ENCODE measurements around the gene GAPDHS. TPM values are rescaled to one million over a fixed set of nuclear protein-coding genes. Genes with fewer than 3 reads are reported as not detected.

Gene GAPDHS
- total RNA-seq, 1 experiment from 2014 or later: not detected

DNA sequence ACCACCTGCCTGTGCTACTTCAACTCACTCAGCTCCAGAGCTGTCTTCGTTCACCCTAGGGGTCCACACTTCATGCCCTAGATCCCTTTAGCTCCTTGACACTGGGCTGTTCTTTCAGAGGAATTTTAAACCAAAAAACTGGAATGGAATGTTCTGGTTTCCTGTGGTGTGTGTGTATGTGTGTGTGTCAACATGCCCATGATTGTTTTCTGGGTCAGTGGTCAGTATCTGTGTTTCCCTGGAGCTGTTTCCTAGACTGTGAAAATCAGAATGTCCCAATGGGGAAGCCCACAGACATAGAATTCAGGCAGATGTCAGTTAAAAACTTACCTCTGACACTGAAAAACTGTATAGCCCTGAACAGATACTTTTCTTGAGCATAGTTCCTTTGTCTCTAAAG is 54.1 kb downstream of the GAPDHS start:
- Histone ChIP-seq H2BK12ac (ENCODE audit: insufficient read length, low read depth, low read length) (no peak overlapping the region), H3K4me1 (ENCODE audit: insufficient read depth, low read length) (no peaks in the 10 kb centered on the region), H2BK20ac (ENCODE audit: low read depth, low read length, poor library complexity, severe bottlenecking) (no peak overlapping the region), H3K79me2 (ENCODE audit: insufficient read depth, low read length) (no peaks in the 10 kb centered on the region), H3K18ac (ENCODE audit: insufficient read length, low read depth, low read length) (no peak overlapping the region), H4K5ac (ENCODE audit: insufficient read length, low read depth, low read length) (no peak overlapping the region), H2BK5ac (ENCODE audit: insufficient read length, low read length) (no peak overlapping the region), H3T11ph (ENCODE audit: low read length) (no peak overlapping the region), H3K23ac (ENCODE audit: insufficient read length, low read depth, low read length) (no peak overlapping the region), H3K4ac (ENCODE audit: low read depth, low read length) (no peak overlapping the region), H2AK5ac (ENCODE audit: insufficient read length, low read length) (no peak overlapping the region), H3K14ac (ENCODE audit: insufficient read depth, low read length) (no peak overlapping the region), H3K27ac (ENCODE audit: insufficient read length, low read depth, low read length) (no peak overlapping the region), H3K79me1 (ENCODE audit: insufficient read depth, low read depth, low read length, poor library complexity, severe bottlenecking) (no peaks in the 10 kb centered on the region), H4K20me1 (ENCODE audit: control insufficient read depth, insufficient read depth, insufficient read length) (no peaks in the 10 kb centered on the region), H3K9ac (ENCODE audit: extremely low read depth, insufficient read length, low read length) (no peak overlapping the region), H2BK15ac (ENCODE audit: low read depth, low read length) (no peak overlapping the region), H3K56ac (ENCODE audit: insufficient read length, low read depth, low read length) (no peak overlapping the region), H3K27me3 (ENCODE audit: insufficient read depth, low read length) (no peaks in the 10 kb centered on the region; the same call in 1 of the 2 replicates), H3K9me3 (ENCODE audit: control insufficient read depth, low read depth, low read length) (no peaks in the 10 kb centered on the region), H2BK120ac (ENCODE audit: low read depth, low read length, poor library complexity, severe bottlenecking) (no peak overlapping the region), H4K91ac (ENCODE audit: insufficient read length, low read depth, low read length) (no peak overlapping the region), H3K4me2 (ENCODE audit: insufficient read depth, insufficient read length, low read length) (no peak overlapping the region), H2AFZ (ENCODE audit: low read length) (no peak overlapping the region), H3K23me2 (ENCODE audit: insufficient read length, low read depth, low read length, poor library complexity, severe bottlenecking) (no peaks in the 10 kb centered on the region), H4K8ac (replicated peaks; ENCODE audit: insufficient read length, low read depth, low read length) (no peak overlapping the region)
- Mint-ChIP-seq H3K27ac (no peak overlapping the region), H3K27me3 (ENCODE audit: low read depth) (peaks cover 53% of the 10 kb centered on the region), H3K36me3 (ENCODE audit: insufficient read depth in 1 of 3, low read depth in 3 of 3) (no peaks in the 10 kb centered on the region), H3K4me3 (no peak overlapping the region), H3K4me1 (peaks cover 2% of the 10 kb centered on the region in 2 experiments; a peak in 2 of 4 replicates), H3K9me3 (no peaks in the 10 kb centered on the region; a peak in 1 of 5 replicates)
- DNase-seq: no peak
- WGBS (ENCODE audit: extremely low coverage, insufficient read length, low lambda C conversion rate): no CpG with 5 or more reads among the region's 1 CpG
- TF ChIP-seq, protein P1, sequence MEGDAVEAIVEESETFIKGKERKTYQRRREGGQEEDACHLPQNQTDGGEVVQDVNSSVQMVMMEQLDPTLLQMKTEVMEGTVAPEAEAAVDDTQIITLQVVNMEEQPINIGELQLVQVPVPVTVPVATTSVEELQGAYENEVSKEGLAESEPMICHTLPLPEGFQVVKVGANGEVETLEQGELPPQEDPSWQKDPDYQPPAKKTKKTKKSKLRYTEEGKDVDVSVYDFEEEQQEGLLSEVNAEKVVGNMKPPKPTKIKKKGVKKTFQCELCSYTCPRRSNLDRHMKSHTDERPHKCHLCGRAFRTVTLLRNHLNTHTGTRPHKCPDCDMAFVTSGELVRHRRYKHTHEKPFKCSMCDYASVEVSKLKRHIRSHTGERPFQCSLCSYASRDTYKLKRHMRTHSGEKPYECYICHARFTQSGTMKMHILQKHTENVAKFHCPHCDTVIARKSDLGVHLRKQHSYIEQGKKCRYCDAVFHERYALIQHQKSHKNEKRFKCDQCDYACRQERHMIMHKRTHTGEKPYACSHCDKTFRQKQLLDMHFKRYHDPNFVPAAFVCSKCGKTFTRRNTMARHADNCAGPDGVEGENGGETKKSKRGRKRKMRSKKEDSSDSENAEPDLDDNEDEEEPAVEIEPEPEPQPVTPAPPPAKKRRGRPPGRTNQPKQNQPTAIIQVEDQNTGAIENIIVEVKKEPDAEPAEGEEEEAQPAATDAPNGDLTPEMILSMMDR (conservative IDR thresholded peaks at IDR 0.05): no peak

Data from H9 (cell line).